HEK293T (cell line): ENCODE data around the gene TTLL11.

ENCODE experiments used
- FOXA1 ChIP-seq: fragments of 450-650 bp; IDR thresholded peaks from 2 replicates; pipeline ENCODE4 v1.6.1; 2016; ENCODE audit warnings: mild to moderate bottlenecking
- SP1 ChIP-seq: fragments of 450-650 bp; IDR thresholded peaks from 2 replicates; pipeline ENCODE4 v1.6.1; 2017
- TF ChIP-seq, protein P1 (sequence below): fragments of 450-650 bp; IDR thresholded peaks from 2 replicates; pipeline ENCODE4 v1.6.1; 2016

- TF ChIP-seq FOXA1 = no peak
- TF ChIP-seq SP1 = no peak
- TF ChIP-seq, protein P1, sequence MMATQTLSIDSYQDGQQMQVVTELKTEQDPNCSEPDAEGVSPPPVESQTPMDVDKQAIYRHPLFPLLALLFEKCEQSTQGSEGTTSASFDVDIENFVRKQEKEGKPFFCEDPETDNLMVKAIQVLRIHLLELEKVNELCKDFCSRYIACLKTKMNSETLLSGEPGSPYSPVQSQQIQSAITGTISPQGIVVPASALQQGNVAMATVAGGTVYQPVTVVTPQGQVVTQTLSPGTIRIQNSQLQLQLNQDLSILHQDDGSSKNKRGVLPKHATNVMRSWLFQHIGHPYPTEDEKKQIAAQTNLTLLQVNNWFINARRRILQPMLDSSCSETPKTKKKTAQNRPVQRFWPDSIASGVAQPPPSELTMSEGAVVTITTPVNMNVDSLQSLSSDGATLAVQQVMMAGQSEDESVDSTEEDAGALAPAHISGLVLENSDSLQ = no peak
These were observed 87.5 kb downstream of the TTLL11 start for GRCh38 chr9:122005597-122005996.
